ENCODE measurements around the gene PTPRG. TPM values are rescaled to one million over a fixed set of nuclear protein-coding genes. Genes with fewer than 3 reads are reported as not detected.

The PTPRG gene
- total RNA-seq, 1 experiment from 2014 or later = 69.3 TPM

DNA sequence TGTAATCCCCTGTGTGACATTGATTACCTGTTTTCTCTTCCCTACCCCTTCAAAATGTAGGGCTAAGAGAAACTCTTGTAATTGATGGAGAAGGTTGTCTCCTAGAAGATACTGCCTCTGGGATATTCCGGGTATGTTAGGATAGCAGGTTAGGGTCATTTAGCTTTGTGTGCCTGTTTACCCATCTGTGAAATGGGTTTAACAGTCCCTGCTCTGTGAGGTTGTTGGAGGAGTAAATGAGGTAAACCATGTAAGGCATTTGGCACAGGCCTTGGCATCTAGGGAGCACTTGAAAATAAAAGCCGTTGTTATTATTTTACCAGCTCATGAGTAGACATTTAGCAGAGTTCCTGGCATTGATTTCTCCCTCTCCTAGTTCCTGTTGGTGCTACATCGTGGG, 16.4 kb downstream of the PTPRG start:
- no peak overlapping the region for H3K14ac ChIP-seq (ENCODE audit: insufficient read depth, low read length)
- H3K9me3 Mint-ChIP-seq = peaks cover 0 to 5% of the 10 kb centered on the region in 2 experiments; a peak in 2 of 5 replicates
- H3K4me2 ChIP-seq (ENCODE audit: insufficient read depth, insufficient read length, low read length) = no peak overlapping the region
- no peak overlapping the region for H3K56ac ChIP-seq (ENCODE audit: insufficient read length, low read depth, low read length)
- DNase-seq = no peak
- no peak overlapping the region for H2AFZ ChIP-seq (ENCODE audit: low read length)
- no peak overlapping the region for H2BK5ac ChIP-seq (ENCODE audit: insufficient read length, low read length)
- no peak overlapping the region for H2AK5ac ChIP-seq (ENCODE audit: insufficient read length, low read length)
- H3K23ac ChIP-seq (ENCODE audit: insufficient read length, low read depth, low read length) = no peak overlapping the region
- H2BK20ac ChIP-seq (ENCODE audit: low read depth, low read length, poor library complexity, severe bottlenecking) = no peak overlapping the region
- peaks cover 20 to 21% (median 21%) of the 10 kb centered on the region in 3 experiments for H3K36me3 Mint-ChIP-seq (ENCODE audit: insufficient read depth in 1 of 3, low read depth in 3 of 3)
- H4K5ac ChIP-seq (ENCODE audit: insufficient read length, low read depth, low read length) = no peak overlapping the region
- H3K27ac Mint-ChIP-seq = peak overlapping the region; percentile 49 to 86 (median 61); a peak in 2 of 7 replicates
- no peak overlapping the region for H3K27ac ChIP-seq (ENCODE audit: insufficient read length, low read depth, low read length)
- H2BK12ac ChIP-seq (ENCODE audit: insufficient read length, low read depth, low read length) = no peak overlapping the region
- H3K27me3 ChIP-seq (ENCODE audit: insufficient read depth, low read length) = no peaks in the 10 kb centered on the region
- H2BK15ac ChIP-seq (ENCODE audit: low read depth, low read length) = no peak overlapping the region
- WGBS (ENCODE audit: extremely low coverage, insufficient read length, low lambda C conversion rate) = no CpG with 5 or more reads among the region's 3 CpGs
- H3K4me1 ChIP-seq (ENCODE audit: insufficient read depth, low read length) = peaks cover 18% of the 10 kb centered on the region
- peaks cover 7% of the 10 kb centered on the region for H3K79me1 ChIP-seq (ENCODE audit: insufficient read depth, low read depth, low read length, poor library complexity, severe bottlenecking)
- no peak overlapping the region for H3K18ac ChIP-seq (ENCODE audit: insufficient read length, low read depth, low read length)
- TF ChIP-seq, protein P1, sequence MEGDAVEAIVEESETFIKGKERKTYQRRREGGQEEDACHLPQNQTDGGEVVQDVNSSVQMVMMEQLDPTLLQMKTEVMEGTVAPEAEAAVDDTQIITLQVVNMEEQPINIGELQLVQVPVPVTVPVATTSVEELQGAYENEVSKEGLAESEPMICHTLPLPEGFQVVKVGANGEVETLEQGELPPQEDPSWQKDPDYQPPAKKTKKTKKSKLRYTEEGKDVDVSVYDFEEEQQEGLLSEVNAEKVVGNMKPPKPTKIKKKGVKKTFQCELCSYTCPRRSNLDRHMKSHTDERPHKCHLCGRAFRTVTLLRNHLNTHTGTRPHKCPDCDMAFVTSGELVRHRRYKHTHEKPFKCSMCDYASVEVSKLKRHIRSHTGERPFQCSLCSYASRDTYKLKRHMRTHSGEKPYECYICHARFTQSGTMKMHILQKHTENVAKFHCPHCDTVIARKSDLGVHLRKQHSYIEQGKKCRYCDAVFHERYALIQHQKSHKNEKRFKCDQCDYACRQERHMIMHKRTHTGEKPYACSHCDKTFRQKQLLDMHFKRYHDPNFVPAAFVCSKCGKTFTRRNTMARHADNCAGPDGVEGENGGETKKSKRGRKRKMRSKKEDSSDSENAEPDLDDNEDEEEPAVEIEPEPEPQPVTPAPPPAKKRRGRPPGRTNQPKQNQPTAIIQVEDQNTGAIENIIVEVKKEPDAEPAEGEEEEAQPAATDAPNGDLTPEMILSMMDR (conservative IDR thresholded peaks at IDR 0.05) = no peak
- H3K4me3 Mint-ChIP-seq = no peak overlapping the region
- peaks cover 69 to 72% of the 10 kb centered on the region in 2 experiments for H3K4me1 Mint-ChIP-seq
- no peak overlapping the region for H4K8ac ChIP-seq (replicated peaks; ENCODE audit: insufficient read length, low read depth, low read length)
- no peaks in the 10 kb centered on the region for H3K27me3 Mint-ChIP-seq (ENCODE audit: low read depth)
- no peaks in the 10 kb centered on the region for H3K23me2 ChIP-seq (ENCODE audit: insufficient read length, low read depth, low read length, poor library complexity, severe bottlenecking)
- no peak overlapping the region for H2BK120ac ChIP-seq (ENCODE audit: low read depth, low read length, poor library complexity, severe bottlenecking)
- no peaks in the 10 kb centered on the region for H4K20me1 ChIP-seq (ENCODE audit: control insufficient read depth, insufficient read depth, insufficient read length)
- H4K91ac ChIP-seq (ENCODE audit: insufficient read length, low read depth, low read length) = no peak overlapping the region
- no peak overlapping the region for H3T11ph ChIP-seq (ENCODE audit: low read length)
- no peaks in the 10 kb centered on the region for H3K9me3 ChIP-seq (ENCODE audit: control insufficient read depth, low read depth, low read length)
- H3K4ac ChIP-seq (ENCODE audit: low read depth, low read length) = no peak overlapping the region
- H3K9ac ChIP-seq (ENCODE audit: extremely low read depth, insufficient read length, low read length) = no peak overlapping the region
- H3K79me2 ChIP-seq (ENCODE audit: insufficient read depth, low read length) = peaks cover 90% of the 10 kb centered on the region
